CD4-positive, alpha-beta T cell treated with Interleukin-4 for 1 hour (primary cell): Measurements from ENCODE around the gene GMEB2.
A peak's percentile ranks its signal among the peaks of the same experiment; 100 is the strongest.
"Not testable (repeated sequence)": the region's sequence is repeated elsewhere in the genome, so short reads cannot be mapped to it uniquely, and the experiment has no call there.

Experiments
- DNase-seq, 2 donors: peaks; one replicate each; pipeline ENCODE4 v3.0.0-alpha.2; 2020 to 2022

GMEB2 gene

GRCh38 chr20:63626424-63627128, at the start of gene GMEB2:
TSS of gene GMEB2 (minus strand) at chr20:63627101. CDS start at chr20:63619397, 7,704 bp downstream.
- DNase-seq: no peak

GRCh38 chr20:63675681-63676368, 48.9 kb upstream of the GMEB2 start:
- DNase-seq: no peak

GRCh38 chr20:63673951-63674350, 47.0 kb upstream of the GMEB2 start:
- no peak for DNase-seq

GRCh38 chr20:63672666-63673065, 45.8 kb upstream of the GMEB2 start:
- no peak for DNase-seq

GRCh38 chr20:63671695-63672094, 44.8 kb upstream of the GMEB2 start:
- DNase-seq: not testable (repeated sequence)

- no peak for DNase-seq
Observed at GRCh38 chr20:63668351-63668750, 41.5 kb upstream of the GMEB2 start.

- no peak for DNase-seq
Observed at GRCh38 chr20:63667858-63668257, 41.0 kb upstream of the GMEB2 start.

- DNase-seq: no peak
Observed at GRCh38 chr20:63665708-63666107, 38.8 kb upstream of the GMEB2 start.

- DNase-seq: no peak
Observed at GRCh38 chr20:63664861-63665594, 38.1 kb upstream of the GMEB2 start.

- no peak for DNase-seq
Observed at GRCh38 chr20:63664143-63664851, 37.4 kb upstream of the GMEB2 start.

- no peak for DNase-seq
Observed at GRCh38 chr20:63663332-63664066, 36.6 kb upstream of the GMEB2 start.

- no peak for DNase-seq
Observed at GRCh38 chr20:63662813-63663189, 35.9 kb upstream of the GMEB2 start.

- DNase-seq: no peak
Observed at GRCh38 chr20:63661959-63662812, 35.3 kb upstream of the GMEB2 start.

- no peak for DNase-seq
Observed at GRCh38 chr20:63661108-63661507, 34.2 kb upstream of the GMEB2 start.

GRCh38 chr20:63660622-63661021, 33.7 kb upstream of the GMEB2 start:
- DNase-seq: no peak

- DNase-seq: not testable (repeated sequence)
Observed at GRCh38 chr20:63660174-63660573, 33.3 kb upstream of the GMEB2 start.

GRCh38 chr20:63659370-63659769, 32.5 kb upstream of the GMEB2 start:
- DNase-seq: no peak

- DNase-seq: no peak
Observed at GRCh38 chr20:63658749-63659187, 31.9 kb upstream of the GMEB2 start.

- DNase-seq: peak; percentile 86 to 90
Observed at GRCh38 chr20:63657937-63658748, 31.2 kb upstream of the GMEB2 start, which contains the start of gene RTEL1. TSS of gene RTEL1 (plus strand) at chr20:63658312. CDS start at chr20:63659403, 1,091 bp downstream.

- no peak for DNase-seq
Observed at GRCh38 chr20:63657260-63657936, 30.5 kb upstream of the GMEB2 start.
